Stimulated activated CD8-positive, alpha-beta memory T cell treated with anti-CD3 and anti-CD28 coated beads, Interleukin-4, amount 100 ng/mL, for 48 hours (primary cell): Measurements from ENCODE around the gene PAQR4.

Experiments used
- DNase-seq: peaks from one replicate; pipeline ENCODE4 v3.0.0-alpha.2; 2020

The PAQR4 gene

DNA sequence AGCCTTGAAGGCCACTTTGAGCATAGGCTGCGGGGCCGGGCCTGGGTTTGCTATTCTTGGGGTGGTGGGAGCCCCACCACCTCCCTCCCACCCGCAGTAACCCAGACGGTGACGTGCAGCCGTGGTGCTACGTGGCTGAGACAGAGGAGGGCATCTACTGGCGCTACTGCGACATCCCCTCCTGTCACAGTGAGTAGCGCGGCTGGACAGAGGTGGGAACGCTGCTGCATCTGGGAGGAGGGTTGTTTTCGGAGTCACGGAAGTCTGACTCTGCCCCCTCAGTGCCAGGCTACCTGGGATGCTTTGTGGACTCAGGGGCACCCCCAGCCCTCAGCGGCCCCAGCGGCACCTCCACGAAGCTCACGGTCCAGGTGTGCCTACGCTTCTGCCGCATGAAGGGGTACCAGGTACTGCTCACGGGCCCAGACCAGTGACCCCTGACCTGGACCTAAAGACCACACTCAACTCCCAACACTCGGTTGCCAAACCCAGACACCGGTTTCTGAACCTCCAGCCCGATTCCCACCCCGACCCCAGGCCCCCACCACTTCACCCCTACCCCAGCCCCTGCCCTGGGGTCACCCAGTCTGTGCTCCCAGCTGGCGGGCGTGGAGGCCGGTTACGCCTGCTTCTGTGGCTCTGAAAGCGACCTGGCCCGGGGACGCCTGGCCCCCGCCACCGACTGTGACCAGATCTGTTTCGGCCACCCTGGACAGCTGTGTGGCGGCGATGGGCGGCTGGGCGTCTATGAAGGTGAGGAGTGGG, 2.9 kb upstream of the PAQR4 start:
- DNase-seq = no peak

- DNase-seq = no peak
These were observed 2.3 kb upstream of the PAQR4 start for GRCh38 chr16:2966808-2967191.

DNA sequence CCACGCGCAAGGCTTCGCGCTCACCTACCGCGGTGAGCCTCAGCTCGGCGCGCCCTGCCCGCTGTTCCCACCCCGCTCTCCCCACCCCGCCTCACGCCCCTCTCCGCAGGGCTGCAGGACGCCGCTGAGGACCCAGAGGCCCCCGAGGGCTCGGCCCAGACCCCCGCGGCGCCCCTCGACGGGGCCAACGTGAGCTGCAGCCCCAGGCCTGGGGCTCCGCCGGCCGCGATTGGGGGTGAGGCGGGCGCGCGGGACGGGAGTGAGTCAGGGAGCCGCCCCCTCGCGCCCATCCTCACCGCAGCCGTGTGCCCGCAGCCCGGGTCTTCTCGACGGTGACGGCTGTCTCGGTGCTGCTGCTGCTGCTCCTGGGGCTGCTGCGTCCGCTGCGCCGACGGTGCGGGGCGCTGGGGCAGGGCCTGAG, 1.9 kb upstream of the PAQR4 start:
- DNase-seq = no peak

DNA sequence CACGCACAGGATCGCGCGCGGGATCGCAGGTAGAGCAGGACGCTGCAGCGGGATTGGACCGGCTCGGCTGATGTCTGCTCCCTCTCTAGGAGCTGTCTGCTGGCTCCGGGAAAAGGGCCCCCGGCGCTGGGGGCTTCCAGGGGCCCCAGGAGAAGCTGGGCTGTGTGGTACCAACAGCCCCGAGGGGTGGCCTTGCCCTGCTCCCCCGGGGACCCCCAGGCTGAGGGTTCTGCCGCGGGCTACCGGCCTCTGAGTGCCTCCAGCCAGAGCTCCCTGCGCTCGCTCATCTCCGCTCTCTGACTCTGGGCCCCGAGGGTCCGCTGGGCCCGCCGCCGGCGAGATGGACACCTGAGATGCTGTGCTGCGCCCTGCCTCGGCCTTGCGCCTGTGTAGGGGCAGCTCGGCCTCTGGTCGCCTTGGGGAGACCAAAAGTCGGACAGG, 1.4 kb upstream of the PAQR4 start:
- no peak for DNase-seq

- no peak for DNase-seq
These were observed 795 bp upstream of the PAQR4 start for GRCh38 chr16:2968368-2968737.

DNA sequence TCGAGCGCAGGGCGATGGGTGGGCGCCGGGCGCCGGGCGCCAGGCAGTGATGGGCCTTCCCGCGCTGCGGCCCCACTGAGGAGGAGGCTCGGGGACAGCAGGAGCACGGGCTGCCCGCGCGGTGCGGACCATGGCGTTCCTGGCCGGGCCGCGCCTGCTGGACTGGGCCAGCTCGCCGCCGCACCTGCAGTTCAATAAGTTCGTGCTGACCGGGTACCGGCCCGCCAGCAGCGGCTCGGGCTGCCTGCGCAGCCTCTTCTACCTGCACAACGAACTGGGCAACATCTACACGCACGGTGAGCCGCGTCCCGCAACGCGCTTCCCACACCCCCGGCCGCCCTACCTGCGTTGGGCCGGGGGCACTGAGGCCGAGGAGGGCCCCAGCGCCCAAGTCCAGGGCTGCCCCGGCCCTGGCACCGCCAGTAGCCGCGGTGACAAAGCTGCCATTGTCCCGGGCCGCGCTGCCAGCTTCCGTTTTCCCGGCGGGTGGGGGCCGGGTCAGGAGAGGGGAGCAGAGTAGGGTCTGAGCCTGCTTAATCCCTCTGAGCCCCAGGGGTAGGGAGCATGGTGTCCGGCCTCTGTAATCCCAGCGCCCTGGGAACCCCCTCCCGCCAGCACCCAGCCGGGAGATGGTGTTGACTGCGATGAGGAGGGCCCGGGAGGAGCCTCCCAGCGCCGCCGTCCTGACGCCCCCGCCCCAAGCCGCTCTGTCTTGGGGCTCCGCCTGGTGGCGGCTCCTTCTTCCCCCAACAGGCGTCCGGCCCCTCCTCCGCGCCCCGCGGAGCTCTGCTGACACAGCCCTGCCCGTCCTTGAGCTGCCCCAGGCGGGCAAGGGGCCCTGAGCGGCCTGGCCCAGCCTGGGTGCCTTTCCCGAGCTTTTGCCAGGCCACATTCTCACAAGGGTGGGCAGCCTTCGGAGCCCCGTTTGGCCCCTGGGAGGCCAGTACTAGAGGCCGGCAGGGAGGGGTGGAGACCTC, 685 bp downstream of the PAQR4 start:
- peak; percentile 89 for DNase-seq

- no peak for DNase-seq
These were observed 1.4 kb downstream of the PAQR4 start for GRCh38 chr16:2970563-2970962.

- no peak for DNase-seq
These were observed 2.2 kb downstream of the PAQR4 start for GRCh38 chr16:2971134-2971984.

DNA sequence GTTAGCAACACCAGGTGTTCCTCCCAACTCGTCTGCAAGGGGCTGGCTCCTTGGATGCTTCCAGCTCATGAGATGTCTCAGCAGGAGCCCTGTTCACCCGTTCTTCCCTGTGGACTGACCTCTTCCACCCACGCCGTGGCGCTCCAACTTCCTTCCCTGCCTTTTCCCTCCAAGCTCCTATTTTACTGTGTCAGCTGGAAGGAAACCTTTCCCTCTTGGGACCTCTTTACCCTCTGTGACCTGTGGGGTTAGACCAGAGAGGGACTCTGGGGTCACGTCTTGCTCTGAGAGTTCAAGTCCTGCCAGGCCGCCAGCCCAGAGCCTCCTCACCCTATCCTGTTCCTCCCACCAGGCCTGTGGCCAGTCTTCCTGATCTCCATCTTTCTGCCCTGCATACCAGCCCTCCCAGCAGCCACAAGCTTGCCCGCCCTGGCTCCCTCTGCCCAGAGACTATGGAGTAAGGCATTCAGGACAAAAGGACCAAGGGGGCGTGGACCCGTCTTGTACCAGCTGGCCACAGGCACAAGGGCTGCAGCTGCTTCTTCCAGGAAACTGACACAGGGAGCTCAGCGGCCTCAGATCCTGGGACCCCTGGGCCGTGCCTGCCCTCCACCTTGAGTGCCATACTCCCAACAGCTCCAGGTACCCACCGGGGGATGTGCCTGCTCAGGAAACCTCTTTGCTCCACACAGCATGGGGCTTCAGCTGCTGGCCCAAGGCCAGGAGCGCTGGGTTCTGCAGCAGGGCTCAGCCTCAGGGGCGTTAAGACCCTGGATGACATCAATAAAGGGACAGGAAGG, 3.0 kb downstream of the PAQR4 start:
- DNase-seq = no peak

DNA sequence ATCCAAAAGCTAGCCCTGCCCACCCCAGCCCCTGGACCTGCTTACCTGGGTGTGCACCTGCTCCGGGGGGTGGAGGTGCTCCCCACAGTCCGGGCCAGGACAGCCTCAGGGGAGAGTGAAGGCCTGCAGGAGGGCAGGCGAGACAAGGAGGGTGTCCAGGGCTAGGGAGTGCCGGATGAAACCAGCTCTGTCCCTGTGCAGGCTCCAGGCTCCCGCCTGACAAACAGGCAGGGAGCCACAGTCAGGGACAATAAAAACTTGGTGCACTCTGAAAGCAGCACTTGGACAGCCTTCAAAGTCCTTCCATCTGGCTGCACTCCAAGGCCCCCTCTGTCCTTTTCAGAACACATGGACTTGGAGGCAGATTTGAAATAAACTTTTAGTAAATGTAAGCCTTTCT, 3.9 kb downstream of the PAQR4 start:
- DNase-seq = no peak

DNA sequence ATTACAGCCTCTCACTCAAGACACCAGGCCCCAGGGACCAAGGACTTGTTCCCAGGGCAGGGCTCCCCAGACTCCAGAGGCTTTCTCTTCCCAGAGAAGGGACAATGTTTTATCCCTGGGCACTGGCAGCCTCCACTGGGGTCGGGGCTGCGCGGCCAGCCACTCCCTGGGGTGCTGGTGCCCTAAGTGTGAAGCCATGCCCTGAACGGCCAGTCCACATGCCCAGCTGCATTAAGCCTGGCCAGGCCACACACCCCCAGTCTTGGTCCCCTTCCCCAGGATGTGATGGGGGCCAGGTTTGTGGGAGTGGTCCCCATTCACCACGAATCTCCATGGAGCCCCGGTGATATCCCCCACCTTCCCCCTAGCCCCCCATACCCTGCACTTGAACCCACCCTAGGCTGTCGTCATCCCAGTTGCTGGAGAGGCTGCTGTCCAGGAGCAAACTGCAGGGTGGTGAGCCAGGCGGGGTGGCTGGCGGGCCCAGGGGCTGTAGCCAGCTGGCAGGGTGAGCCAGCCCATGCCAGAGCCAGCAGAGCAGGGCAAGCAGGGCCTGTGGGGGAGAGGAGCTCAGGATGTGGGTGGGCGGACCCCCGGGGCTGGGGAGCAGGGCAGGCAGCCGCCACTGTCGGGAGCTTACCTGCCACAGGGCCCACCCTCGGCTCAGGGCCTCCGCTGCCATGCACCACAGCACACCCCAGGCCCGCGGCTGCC, 4.6 kb downstream of the PAQR4 start:
- no peak for DNase-seq

DNA sequence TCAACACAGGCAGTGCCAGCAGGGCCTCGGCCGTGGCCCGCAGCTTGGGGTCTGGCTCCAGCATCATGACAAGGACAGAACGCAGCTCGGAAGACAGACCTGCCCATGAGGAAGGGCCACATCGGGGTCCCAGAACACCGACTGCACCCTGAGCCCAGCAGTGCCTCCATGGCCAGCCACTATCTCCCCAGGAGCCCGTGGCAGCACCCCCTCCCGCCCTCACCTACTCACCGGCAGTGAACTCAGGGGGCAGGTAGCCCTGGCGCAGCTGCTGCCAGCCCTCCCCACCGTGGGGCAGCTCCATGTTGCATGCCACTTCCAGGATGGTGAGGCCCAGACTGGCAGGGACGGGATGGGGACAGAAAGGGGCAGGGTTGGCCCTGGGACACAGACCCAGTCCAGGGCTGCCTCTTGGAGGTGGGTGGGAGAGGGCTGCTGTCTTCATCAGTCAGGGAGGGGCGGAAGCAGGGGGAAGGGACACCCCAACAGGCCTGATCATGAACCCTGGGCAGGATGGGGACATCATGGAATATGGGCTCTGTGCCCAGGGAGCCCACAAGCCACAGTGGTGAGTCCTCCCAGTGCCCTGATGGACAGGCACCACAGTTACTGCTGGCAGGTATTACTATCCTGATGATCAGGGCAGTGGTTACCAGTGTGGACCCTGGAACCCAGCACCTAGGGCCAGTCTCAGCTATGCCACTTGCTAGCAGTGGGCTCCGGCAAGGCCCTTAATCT, 5.3 kb downstream of the PAQR4 start:
- DNase-seq = no peak

DNA sequence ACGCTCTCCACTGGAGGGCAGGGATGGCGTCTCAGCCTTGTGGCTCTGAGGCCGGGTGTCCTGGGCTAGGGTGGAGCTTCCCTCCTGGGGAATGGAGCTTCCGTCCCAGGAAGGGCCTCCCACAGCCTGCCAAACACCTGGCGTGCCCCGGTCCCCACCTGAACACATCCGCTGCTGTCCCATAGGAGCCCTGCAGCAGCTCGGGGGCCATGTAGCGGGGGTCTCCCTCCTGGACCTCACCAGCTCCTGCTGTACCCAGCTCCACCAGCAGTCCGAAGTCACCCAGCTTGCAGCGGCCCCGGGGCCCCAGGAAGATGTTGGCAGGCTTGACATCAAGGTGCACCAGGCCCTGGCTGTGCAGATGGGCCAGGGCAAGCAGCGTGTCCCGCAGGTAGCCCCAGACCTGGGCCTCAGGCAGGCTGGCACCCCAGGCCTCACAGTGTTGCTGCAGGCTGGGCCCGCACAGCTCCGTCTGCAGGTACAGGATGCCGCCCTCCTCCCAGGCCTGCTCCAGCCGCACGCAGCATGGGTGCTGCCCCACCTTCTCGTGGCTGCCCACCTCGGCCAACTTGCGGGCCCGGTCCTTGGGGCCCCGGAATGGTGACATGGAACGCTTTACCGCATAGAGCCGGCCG, 6.1 kb downstream of the PAQR4 start:
- DNase-seq = no peak

DNA sequence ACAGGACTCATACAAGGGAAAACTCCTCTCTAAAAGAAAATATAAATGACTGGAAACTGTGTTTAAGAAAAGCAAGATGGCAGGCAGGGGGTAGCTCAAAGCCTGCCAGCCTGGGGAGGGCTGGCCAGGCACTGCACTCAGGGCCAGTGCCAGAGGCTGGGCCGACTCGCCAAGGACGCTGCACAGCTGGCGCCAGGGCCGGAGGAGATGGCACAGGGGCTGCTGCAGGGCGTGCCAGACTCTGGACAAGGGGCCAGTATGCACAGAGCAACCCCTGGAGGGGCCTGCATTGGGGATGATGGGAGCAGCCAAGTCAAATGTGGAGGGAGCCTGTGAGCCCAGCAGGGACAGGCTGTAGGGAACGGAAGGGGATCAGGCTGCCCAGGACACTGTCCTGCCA, 7.1 kb downstream of the PAQR4 start:
- no peak for DNase-seq

DNA sequence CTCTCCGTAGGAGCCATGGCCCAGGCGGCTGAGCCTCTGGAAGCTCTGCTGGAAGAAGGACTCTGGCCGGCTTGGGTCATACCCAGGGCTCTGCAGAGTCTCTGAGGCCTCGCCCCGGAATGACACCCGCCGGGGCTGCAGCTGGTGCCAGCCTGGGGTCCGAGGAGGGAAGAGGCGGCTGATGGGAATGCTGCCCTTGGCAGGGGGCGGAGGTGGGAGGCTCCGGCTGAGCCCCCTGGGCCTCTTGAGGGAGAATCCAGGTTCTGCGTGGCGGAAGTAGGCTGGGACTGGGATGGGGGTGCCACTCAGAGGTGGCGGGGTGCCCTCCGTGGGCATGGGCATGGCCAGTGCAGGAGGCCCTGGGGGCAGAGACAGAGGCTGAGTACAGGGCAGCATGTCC, 7.5 kb downstream of the PAQR4 start:
- no peak for DNase-seq

GRCh38 chr16:2977440-2977839, 8.3 kb downstream of the PAQR4 start:
- no peak for DNase-seq

GRCh38 chr16:2979669-2980226, 10.6 kb downstream of the PAQR4 start:
- peak; percentile 62 for DNase-seq

GRCh38 chr16:2980227-2981176, 11.4 kb downstream of the PAQR4 start, which contains the start of gene PKMYT1:
TSS of gene PKMYT1 (minus strand) at chr16:2980446. CDS start at chr16:2979657, 789 bp downstream.
- peak; percentile 97 for DNase-seq
